GM21576 (cell line): ENCODE results near the gene FARS2.

ENCODE experiments used
- ATAC-seq: cut with Tn5 transposase; IDR thresholded peaks from one replicate; pipeline ENCODE4 v1.9.1; 2021; ENCODE audit warnings: mild to moderate bottlenecking, moderate library complexity; ENCODE audit not compliant: unreplicated experiment

Gene FARS2

GRCh38 chr6:5285081-5285480 lies 23.8 kb downstream of the FARS2 start:
- no peak for ATAC-seq

GRCh38 chr6:5285526-5285925 lies 24.2 kb downstream of the FARS2 start:
- no peak for ATAC-seq

- no peak for ATAC-seq
Measured at GRCh38 chr6:5286780-5287179, 25.5 kb downstream of the FARS2 start.

GRCh38 chr6:5287205-5287965 lies 26.1 kb downstream of the FARS2 start:
- ATAC-seq, result no peak

- ATAC-seq, result no peak
Measured at GRCh38 chr6:5287966-5288297, 26.6 kb downstream of the FARS2 start.

- no peak for ATAC-seq
Measured at GRCh38 chr6:5290097-5290496, 28.8 kb downstream of the FARS2 start.

- no peak for ATAC-seq
Measured at GRCh38 chr6:5290500-5290899, 29.2 kb downstream of the FARS2 start.

GRCh38 chr6:5292154-5292553 lies 30.8 kb downstream of the FARS2 start:
- no peak for ATAC-seq

GRCh38 chr6:5293692-5294091 lies 32.4 kb downstream of the FARS2 start:
- ATAC-seq, result no peak

- ATAC-seq, result no peak
Measured at GRCh38 chr6:5294392-5295211, 33.3 kb downstream of the FARS2 start.

GRCh38 chr6:5295623-5296022 lies 34.3 kb downstream of the FARS2 start:
- ATAC-seq, result no peak

- no peak for ATAC-seq
Measured at GRCh38 chr6:5300206-5300764, 39.0 kb downstream of the FARS2 start.

GRCh38 chr6:5302220-5302946 lies 41.1 kb downstream of the FARS2 start:
- ATAC-seq, result peak; percentile 77

- peak; percentile 71 for ATAC-seq
Measured at GRCh38 chr6:5302995-5303622, 41.8 kb downstream of the FARS2 start.

GRCh38 chr6:5303682-5304081 lies 42.4 kb downstream of the FARS2 start:
- ATAC-seq, result no peak

GRCh38 chr6:5305968-5306626 lies 44.8 kb downstream of the FARS2 start:
- ATAC-seq, result no peak

- no peak for ATAC-seq
Measured at GRCh38 chr6:5307058-5307457, 45.7 kb downstream of the FARS2 start.

GRCh38 chr6:5308066-5308465 lies 46.8 kb downstream of the FARS2 start:
- no peak for ATAC-seq

- ATAC-seq, result no peak
Measured at GRCh38 chr6:5314191-5314865, 53.0 kb downstream of the FARS2 start.

GRCh38 chr6:5315881-5316280 lies 54.6 kb downstream of the FARS2 start:
- ATAC-seq, result no peak
